ENCODE measurements around the gene CSN2. TPM values are rescaled to one million over a fixed set of nuclear protein-coding genes. Genes with fewer than 3 reads are reported as not detected.
"Not testable (repeated sequence)": the region's sequence is repeated elsewhere in the genome, so short reads cannot be mapped to it uniquely, and the experiment has no call there.

Gene CSN2
- total and polyA plus RNA-seq, 2 experiments from 2014 or later: not detected

- Histone ChIP-seq H3K4me3 (no peak overlapping the region), H3K27me3 (replicated peaks; ENCODE audit: insufficient read depth) (no peaks in the 10 kb centered on the region), H3K9me3 (ENCODE audit: low read depth) (no peaks in the 10 kb centered on the region), H3K9ac (no peak overlapping the region), H2AFZ (no peak overlapping the region), H3K27ac (no peak overlapping the region), H3K9me2 (ENCODE audit: insufficient read depth) (no peaks in the 10 kb centered on the region), H3K36me3 (ENCODE audit: low read depth) (no peaks in the 10 kb centered on the region), H3F3A (ENCODE audit: insufficient read depth) (no peaks in the 10 kb centered on the region), H4K20me1 (ENCODE audit: insufficient read depth) (no peaks in the 10 kb centered on the region), H3K4me2 (ENCODE audit: unreplicated experiment) (no peak overlapping the region), H3K79me2 (ENCODE audit: insufficient read depth) (no peaks in the 10 kb centered on the region), H3K4me1 (ENCODE audit: insufficient read depth) (no peaks in the 10 kb centered on the region)
- in situ Hi-C loops (cut with MboI): no loop called here
- TF ChIP-seq EZH2phosphoT487 (IDR thresholded peaks at IDR 0.05; ENCODE audit: insufficient read depth, low read depth) (no peak), EZH2 (IDR thresholded peaks at IDR 0.05; ENCODE audit: insufficient read depth, poor library complexity, severe bottlenecking) (no peak)
- no peak for DNase-seq
- 42 to 46% methylated on average over 1 of the region's 1 CpG for WGBS, 2 experiments (ENCODE audit: low coverage in 1 of 2, low lambda C conversion rate in 2 of 2, missing lambda C conversion rate in 2 of 2)
Observed at GRCh38 chr4:69957209-69957608, 8.3 kb downstream of the CSN2 start.

GRCh38 chr4:69951602-69952001, 13.9 kb downstream of the CSN2 start:
- Histone ChIP-seq H3K9ac (no peak overlapping the region), H3K9me2 (ENCODE audit: insufficient read depth) (no peaks in the 10 kb centered on the region), H4K20me1 (ENCODE audit: insufficient read depth) (no peaks in the 10 kb centered on the region), H3K4me1 (ENCODE audit: insufficient read depth) (no peaks in the 10 kb centered on the region), H3K36me3 (ENCODE audit: low read depth) (no peaks in the 10 kb centered on the region), H3K4me2 (ENCODE audit: unreplicated experiment) (no peak overlapping the region), H3F3A (ENCODE audit: insufficient read depth) (no peaks in the 10 kb centered on the region), H3K79me2 (ENCODE audit: insufficient read depth) (no peaks in the 10 kb centered on the region), H3K27me3 (replicated peaks; ENCODE audit: insufficient read depth) (no peaks in the 10 kb centered on the region), H3K9me3 (ENCODE audit: low read depth) (no peaks in the 10 kb centered on the region), H3K4me3 (no peak overlapping the region), H2AFZ (no peak overlapping the region), H3K27ac (no peak overlapping the region)
- in situ Hi-C loops (cut with MboI): no loop called here
- 17% methylated on average over 3 of the region's 3 CpGs for WGBS, 2 experiments (ENCODE audit: low coverage in 1 of 2, low lambda C conversion rate in 2 of 2, missing lambda C conversion rate in 2 of 2)
- TF ChIP-seq EZH2 (IDR thresholded peaks at IDR 0.05; ENCODE audit: insufficient read depth, poor library complexity, severe bottlenecking): no peak
- no peak for TF ChIP-seq EZH2phosphoT487 (IDR thresholded peaks at IDR 0.05; ENCODE audit: insufficient read depth, low read depth)
- DNase-seq: no peak

- no peaks in the 10 kb centered on the region for H3K79me2 ChIP-seq (ENCODE audit: insufficient read depth)
- no peaks in the 10 kb centered on the region for H3K9me3 ChIP-seq (ENCODE audit: low read depth)
- H3F3A ChIP-seq (ENCODE audit: insufficient read depth): no peaks in the 10 kb centered on the region
- no peaks in the 10 kb centered on the region for H4K20me1 ChIP-seq (ENCODE audit: insufficient read depth)
- in situ Hi-C loops (cut with MboI): no loop called here
- no peak overlapping the region for H3K4me3 ChIP-seq
- no peaks in the 10 kb centered on the region for H3K27me3 ChIP-seq (replicated peaks; ENCODE audit: insufficient read depth)
- no peaks in the 10 kb centered on the region for H3K36me3 ChIP-seq (ENCODE audit: low read depth)
- no peaks in the 10 kb centered on the region for H3K9me2 ChIP-seq (ENCODE audit: insufficient read depth)
- no peak overlapping the region for H2AFZ ChIP-seq
- peak; percentile 55 for DNase-seq
- H3K27ac ChIP-seq: no peak overlapping the region
- H3K4me1 ChIP-seq (ENCODE audit: insufficient read depth): no peaks in the 10 kb centered on the region
- no peak overlapping the region for H3K9ac ChIP-seq
- H3K4me2 ChIP-seq (ENCODE audit: unreplicated experiment): no peak overlapping the region
- TF ChIP-seq EZH2 (IDR thresholded peaks at IDR 0.05; ENCODE audit: insufficient read depth, poor library complexity, severe bottlenecking) (no peak), EZH2phosphoT487 (IDR thresholded peaks at IDR 0.05; ENCODE audit: insufficient read depth, low read depth) (no peak)
Observed at GRCh38 chr4:69936566-69936965, 29.0 kb downstream of the CSN2 start.

- no peaks in the 10 kb centered on the region for H3F3A ChIP-seq (ENCODE audit: insufficient read depth)
- WGBS, 2 experiments (ENCODE audit: low coverage in 1 of 2, low lambda C conversion rate in 2 of 2, missing lambda C conversion rate in 2 of 2): 56 to 57% methylated on average over 4 of the region's 4 CpGs
- H3K27me3 ChIP-seq (replicated peaks; ENCODE audit: insufficient read depth): no peaks in the 10 kb centered on the region
- no peaks in the 10 kb centered on the region for H3K79me2 ChIP-seq (ENCODE audit: insufficient read depth)
- in situ Hi-C loops (cut with MboI): no loop called here
- H3K4me1 ChIP-seq (ENCODE audit: insufficient read depth): no peaks in the 10 kb centered on the region
- H3K9me3 ChIP-seq (ENCODE audit: low read depth): no peaks in the 10 kb centered on the region
- DNase-seq: no peak
- H3K27ac ChIP-seq: no peak overlapping the region
- H3K9me2 ChIP-seq (ENCODE audit: insufficient read depth): no peaks in the 10 kb centered on the region
- TF ChIP-seq EZH2 (IDR thresholded peaks at IDR 0.05; ENCODE audit: insufficient read depth, poor library complexity, severe bottlenecking) (no peak), EZH2phosphoT487 (IDR thresholded peaks at IDR 0.05; ENCODE audit: insufficient read depth, low read depth) (no peak)
- no peak overlapping the region for H3K4me2 ChIP-seq (ENCODE audit: unreplicated experiment)
- no peaks in the 10 kb centered on the region for H3K36me3 ChIP-seq (ENCODE audit: low read depth)
- H3K4me3 ChIP-seq: no peak overlapping the region
- no peaks in the 10 kb centered on the region for H4K20me1 ChIP-seq (ENCODE audit: insufficient read depth)
- H3K9ac ChIP-seq: no peak overlapping the region
- no peak overlapping the region for H2AFZ ChIP-seq
Observed at GRCh38 chr4:69934150-69934549, 31.4 kb downstream of the CSN2 start.

- Histone ChIP-seq H3K4me1 (ENCODE audit: insufficient read depth) (no peaks in the 10 kb centered on the region), H3K9me3 (ENCODE audit: low read depth) (no peaks in the 10 kb centered on the region), H3K4me3 (no peak within 1 kb of the TSS), H3K27ac (no peak within 1 kb of the TSS), H4K20me1 (ENCODE audit: insufficient read depth) (no peaks in the 10 kb centered on the region), H3K9ac (no peak within 1 kb of the TSS), H3K79me2 (ENCODE audit: insufficient read depth) (no peaks in the 10 kb centered on the region), H3K27me3 (replicated peaks; ENCODE audit: insufficient read depth) (no peaks in the 10 kb centered on the region), H3K4me2 (ENCODE audit: unreplicated experiment) (no peak within 1 kb of the TSS), H3K9me2 (ENCODE audit: insufficient read depth) (no peaks in the 10 kb centered on the region), H2AFZ (no peak within 1 kb of the TSS), H3F3A (ENCODE audit: insufficient read depth) (no peaks in the 10 kb centered on the region), H3K36me3 (ENCODE audit: low read depth) (no peaks in the 10 kb centered on the region)
- TF ChIP-seq EZH2 (IDR thresholded peaks at IDR 0.05; ENCODE audit: insufficient read depth, poor library complexity, severe bottlenecking) (no peak), EZH2phosphoT487 (IDR thresholded peaks at IDR 0.05; ENCODE audit: insufficient read depth, low read depth) (no peak)
- in situ Hi-C loops (cut with MboI): no loop called here
- 77 to 90% methylated on average over 3 of the region's 3 CpGs for WGBS, 2 experiments (ENCODE audit: low coverage in 1 of 2, low lambda C conversion rate in 2 of 2, missing lambda C conversion rate in 2 of 2)
- no peak for DNase-seq
Observed at GRCh38 chr4:69930768-69931167, 34.8 kb downstream of the CSN2 start, which contains the start of gene CSN1S1. Gene CSN1S1 (plus strand): TSS chr4:69931068. CDS start chr4:69932556, 1,488 bp downstream.

- H3K9me3 ChIP-seq (ENCODE audit: low read depth); H2AFZ ChIP-seq; H3K9me2 ChIP-seq (ENCODE audit: insufficient read depth); H3K4me3 ChIP-seq; H3K4me2 ChIP-seq (ENCODE audit: unreplicated experiment); H3K36me3 ChIP-seq (ENCODE audit: low read depth); H3K9ac ChIP-seq; H3K79me2 ChIP-seq (ENCODE audit: insufficient read depth); H3K27ac ChIP-seq; in situ Hi-C loops (cut with MboI); DNase-seq; H3F3A ChIP-seq (ENCODE audit: insufficient read depth); H3K4me1 ChIP-seq (ENCODE audit: insufficient read depth); H4K20me1 ChIP-seq (ENCODE audit: insufficient read depth); H3K27me3 ChIP-seq (replicated peaks; ENCODE audit: insufficient read depth): not testable (repeated sequence)
- 81 to 88% methylated on average over 28 to 29 of the region's 33 CpGs for WGBS, 2 experiments (ENCODE audit: low coverage in 1 of 2, low lambda C conversion rate in 2 of 2, missing lambda C conversion rate in 2 of 2)
Observed at GRCh38 chr4:69923782-69924410, 41.6 kb downstream of the CSN2 start.

All from GM23248 (cell line).